AML-193 (cell line): Measurements from ENCODE around the gene ZSCAN5B.
A peak's percentile ranks its signal among the peaks of the same experiment; 100 is the strongest.

Experiments
- DNase-seq, 2 experiments: peaks; one replicate each; lab custom pipeline; 2025; lab: John Stamatoyannopoulos, UW

Gene ZSCAN5B

DNA sequence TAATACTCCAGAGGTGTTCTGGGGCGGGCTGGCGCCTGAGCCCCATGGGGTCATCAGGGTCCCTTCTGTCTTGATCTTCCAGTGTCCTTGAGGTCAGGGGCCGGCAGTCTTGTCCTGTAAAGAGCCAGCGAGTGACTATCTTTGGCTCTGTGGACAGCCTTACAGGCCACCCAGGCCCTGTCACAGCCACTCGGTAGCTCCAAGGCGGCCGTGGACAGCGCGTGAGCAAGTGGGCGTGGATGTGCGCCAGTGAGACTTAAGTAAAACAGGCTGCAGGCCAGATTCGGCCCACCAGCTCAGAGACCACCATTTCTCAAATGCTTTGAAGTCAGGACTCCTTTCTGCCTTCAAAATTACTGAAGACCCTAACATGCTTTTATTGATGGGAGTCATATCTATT lies 52.8 kb downstream of the ZSCAN5B start:
- DNase-seq: no peak

- DNase-seq: no peak
Measured at GRCh38 chr19:56144376-56144775, 53.2 kb downstream of the ZSCAN5B start.

DNA sequence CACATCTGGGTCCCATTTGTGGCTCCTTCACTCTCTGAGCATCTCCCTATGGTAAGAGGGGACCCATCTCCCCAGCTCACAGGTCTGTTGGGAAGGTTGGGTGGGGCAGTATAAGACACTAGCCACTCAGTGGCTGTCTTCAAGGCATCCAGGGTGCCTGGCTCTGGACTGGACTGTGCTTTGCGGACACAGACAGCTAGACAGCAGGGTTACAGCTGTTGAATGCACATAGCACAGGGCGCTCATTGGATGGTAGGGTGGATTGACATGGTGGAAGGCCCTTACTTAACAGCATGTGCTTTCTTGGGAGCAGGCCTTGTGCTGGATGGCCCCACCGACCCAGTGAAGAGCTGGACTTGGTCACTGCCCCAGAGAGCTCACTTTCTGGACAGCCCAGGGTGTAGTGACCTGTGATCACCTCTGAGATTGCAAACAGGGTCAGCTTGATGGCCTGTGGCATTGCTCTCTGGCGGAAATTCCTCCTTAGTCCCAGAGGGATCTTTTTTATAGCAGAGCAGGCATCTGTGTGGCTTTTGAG lies 54.6 kb downstream of the ZSCAN5B start:
- no peak for DNase-seq

DNA sequence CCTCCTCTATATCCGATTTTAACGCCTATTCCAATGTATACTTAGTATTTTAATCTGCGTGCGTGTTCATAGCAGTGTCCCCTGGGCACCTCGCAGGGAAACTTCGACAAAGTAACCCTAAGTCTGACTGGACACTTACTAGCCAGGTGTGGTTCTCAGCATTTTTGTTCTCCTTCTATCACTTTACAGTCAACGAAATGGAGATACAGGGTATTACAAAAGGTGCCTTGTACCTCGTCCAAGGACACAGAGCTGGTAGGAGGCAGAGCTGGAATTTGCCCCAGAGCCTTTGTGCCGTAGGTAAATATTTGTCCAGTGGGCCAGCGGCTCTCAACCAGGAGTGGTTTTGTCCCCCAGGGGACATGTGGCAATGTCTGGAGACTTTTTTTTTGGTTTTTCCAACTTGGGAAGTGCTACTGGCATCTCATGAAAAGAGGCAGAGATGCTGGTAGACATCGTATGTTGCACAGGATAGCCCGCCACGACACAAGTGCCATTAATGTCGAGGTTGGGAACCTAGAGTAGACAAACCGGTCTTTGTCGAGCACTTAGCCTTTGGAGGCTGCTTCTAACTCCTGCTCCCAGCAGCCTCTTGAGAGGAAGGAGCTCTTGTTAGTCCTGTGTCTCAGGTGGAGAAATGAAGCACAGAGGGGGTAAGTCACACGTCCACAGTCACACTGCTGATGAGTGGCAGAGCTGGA lies 55.3 kb downstream of the ZSCAN5B start:
- no peak for DNase-seq

DNA sequence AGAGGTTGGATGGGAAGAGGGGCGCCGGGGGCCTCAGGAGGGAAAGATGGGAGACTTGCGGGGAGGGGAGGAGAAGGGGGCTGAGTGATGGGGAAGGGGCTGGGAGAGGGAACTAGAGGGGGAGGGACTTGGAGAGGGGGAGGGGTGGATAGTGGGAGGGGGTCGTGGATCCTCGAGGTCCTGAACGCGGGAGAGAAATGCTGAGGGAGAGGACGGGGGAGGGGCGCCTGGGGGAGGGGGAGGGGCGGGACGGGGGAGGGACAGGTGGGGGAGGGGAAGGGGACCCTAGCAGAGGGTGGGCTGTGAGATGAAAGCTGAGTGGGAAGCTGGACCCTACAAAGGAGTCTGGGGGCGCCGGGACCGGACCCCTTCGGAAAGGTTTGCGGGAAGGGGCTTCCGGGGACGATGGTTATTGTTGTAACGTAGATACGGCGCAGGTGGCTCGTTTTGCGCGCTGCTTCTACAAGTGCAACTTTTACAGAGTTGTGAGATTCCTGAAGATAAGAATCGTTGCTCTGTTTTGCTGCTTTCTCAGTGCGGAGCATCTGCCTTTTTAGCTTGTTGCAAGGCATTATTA lies 56.1 kb downstream of the ZSCAN5B start:
- DNase-seq: no peak

DNA sequence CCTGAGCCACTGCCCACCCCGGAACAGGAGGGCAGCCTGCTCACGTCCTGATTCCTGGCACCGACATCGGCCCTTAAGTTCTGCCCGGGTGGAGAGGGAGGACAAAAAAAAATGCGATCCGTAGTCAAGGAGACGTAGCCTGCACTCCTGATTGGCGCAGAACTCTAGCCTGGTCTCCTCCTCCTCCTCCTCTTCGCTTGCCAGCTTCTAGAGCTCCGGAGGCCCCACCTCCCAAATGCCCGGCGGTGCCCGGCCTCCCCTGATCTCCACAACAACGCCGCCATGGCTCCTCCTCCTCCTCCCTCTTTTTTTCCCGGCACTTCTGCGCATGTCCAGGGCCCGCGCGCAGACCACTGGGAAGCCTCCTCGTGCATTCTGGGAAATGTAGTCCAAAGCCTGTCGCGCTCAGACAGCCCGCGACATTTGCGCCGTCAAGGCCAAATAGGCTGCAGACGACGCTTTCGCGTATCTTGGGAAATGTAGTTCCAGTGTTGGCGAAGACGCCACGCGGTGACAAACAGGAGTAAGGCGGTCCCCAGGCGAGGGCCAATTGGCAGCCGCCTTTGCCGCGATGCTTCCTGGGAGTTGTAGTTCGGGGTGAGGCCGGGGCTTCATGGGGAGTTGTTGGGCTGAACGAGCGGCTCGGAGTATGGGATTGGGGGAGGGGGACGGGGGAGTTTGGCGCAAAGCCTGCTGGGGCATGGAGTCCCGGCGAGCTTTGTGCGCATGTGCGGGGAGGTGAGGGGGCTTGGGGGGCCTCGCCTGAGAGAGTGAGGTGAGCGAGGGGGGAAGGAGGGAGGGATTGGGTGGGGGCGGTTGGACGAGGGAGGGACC lies 56.8 kb downstream of the ZSCAN5B start, which contains the start of gene ZNF444:
TSS of gene ZNF444 (plus strand) at position 705 of the 834 bp plus-strand sequence. CDS start 5,625 bp downstream, outside the sequence.
- DNase-seq: peak; percentile 99 to 100

DNA sequence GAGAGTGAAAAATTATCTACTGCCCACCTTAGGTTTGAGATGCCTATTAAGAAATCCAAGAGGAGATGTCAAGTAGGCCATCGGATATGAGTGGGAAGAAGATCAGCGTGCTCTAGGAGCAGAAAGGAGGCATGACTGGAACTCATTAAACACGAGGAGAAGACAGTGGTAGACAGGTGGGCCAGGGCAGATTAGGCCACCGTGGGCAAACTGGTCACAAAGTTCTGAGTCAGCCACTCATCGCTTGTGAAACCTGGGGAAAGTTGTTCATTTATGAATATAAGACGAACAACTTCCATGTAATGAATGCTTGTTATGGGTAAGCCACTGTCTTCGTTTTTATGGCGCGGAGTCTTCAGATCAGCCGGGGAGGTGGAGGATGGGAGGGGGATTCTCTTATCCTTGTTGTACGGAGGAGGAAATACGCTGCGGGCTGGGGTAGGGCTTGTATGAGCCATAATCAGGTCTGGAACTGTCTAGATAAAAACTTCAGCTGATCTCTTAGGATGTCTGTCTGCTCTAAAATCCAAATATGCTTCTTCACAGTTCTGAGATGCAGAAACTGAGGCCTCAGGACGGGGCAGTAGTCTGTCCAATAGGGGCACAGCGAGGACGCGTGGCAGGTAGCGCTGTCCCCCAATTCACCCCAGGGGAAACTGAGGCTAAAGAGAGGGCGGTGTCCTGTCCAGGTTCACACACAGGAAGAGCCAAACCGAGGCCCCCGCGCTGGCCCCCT lies 57.6 kb downstream of the ZSCAN5B start:
- DNase-seq: no peak
